GM10847 (cell line): ENCODE results near the gene ITGB1BP1.

Experiments used
- POLR2A ChIP-seq: IDR thresholded peaks from 2 replicates; pipeline ENCODE4 v1.6.1; 2011; ENCODE audit not compliant: insufficient read length; ENCODE audit errors: extremely low read depth

The ITGB1BP1 gene

GRCh38 chr2:9394816-9395215 is 28.5 kb downstream of the ITGB1BP1 start:
- TF ChIP-seq POLR2A: no peak

- no peak for TF ChIP-seq POLR2A
Measured at GRCh38 chr2:9392898-9393765, 30.2 kb downstream of the ITGB1BP1 start.

DNA sequence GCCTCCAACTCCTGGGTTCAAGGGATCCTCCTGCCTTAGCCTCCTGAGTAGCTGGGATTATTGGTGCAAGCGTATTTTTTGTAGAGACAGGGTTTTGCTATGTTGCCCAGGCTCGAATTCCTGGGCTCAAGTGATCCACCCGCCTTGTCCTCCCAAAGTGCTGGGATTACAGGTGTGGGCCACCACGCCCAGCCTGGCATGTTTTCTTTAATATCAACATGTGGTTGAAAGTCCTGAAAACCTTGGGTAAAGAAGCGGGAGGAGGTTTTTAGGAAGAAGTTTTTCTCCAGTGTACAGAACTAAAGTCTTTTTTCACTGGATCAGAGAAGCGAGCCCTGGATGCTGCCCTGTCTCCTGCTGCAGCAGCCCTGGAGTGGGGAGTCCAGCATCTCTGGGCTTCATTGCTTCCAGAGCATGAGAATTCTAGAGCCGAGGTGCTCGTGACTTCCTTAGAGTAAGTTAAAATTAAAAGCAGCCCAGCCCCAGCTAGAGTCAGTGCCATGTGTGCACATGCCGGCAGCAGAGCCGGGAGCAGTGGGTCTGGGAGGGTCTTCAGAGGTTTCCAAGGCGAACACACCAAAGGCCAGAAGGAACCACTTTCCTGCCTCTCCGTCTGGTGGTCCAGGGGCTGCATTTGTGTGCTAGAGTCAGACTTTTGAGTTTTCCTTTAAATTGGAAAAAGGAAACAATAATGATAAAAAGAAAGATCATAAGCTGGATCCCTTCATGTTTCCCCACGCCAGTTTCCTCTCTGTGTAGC is 31.2 kb downstream of the ITGB1BP1 start:
- TF ChIP-seq POLR2A: no peak

GRCh38 chr2:9390991-9391390 is 32.3 kb downstream of the ITGB1BP1 start:
- TF ChIP-seq POLR2A: no peak

DNA sequence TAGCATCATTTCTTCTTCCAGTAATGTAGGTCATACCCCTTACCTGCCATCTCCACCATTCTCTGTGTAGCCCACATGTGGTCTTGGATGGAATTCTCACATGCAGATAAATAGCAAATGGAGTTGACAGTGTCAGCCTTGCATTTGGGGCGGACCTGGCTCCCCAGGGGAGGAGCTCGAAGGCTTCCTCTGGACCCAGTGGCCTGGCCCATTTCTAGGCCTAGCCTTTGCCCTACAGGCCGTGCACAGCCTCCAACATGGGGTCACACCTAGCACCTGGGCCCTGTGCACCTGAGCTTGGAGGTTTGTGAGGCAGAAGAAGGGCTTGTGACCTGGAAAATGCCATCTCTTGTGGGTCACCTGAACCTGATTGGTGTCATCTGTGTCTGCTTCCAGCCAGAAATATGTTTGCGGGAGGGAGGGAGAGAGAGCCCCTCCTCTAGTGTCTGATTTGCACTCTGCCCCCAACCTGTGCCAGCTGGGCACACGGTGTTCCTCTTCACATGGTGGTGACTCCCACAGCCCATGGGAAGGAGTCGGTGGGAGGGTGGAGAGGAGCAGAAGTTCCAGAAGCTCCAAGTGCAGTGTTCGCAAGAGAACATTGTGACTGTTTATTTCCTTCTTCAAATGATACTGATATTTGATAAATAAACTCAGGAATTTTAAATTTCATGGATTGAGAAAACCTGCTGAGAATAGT is 33.0 kb downstream of the ITGB1BP1 start:
- no peak for TF ChIP-seq POLR2A

- TF ChIP-seq POLR2A: no peak
Measured at GRCh38 chr2:9388950-9389911, 34.1 kb downstream of the ITGB1BP1 start.

DNA sequence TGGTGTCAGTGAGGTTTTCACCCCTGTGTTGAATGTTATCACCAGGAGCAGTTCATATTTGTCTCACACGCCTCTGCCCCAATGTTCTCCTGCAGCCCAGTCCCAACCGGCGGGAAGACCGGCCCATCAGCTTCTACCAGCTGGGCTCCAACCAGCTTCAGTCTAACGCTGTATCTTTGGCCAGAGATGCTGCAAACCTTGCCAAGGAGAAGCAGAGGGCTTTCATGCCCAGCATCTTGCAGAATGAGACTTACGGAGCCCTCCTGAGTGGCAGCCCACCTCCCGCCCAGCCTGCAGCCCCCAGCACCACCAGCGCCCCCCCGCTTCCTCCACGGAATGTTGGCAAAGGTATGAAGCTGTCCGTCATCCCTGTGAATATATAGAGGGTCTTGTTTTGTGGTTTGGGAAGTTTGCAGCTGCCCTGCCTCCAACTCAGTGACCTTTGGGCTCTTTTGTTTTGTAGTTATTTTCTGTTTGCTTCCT is 35.1 kb downstream of the ITGB1BP1 start:
- no peak for TF ChIP-seq POLR2A

GRCh38 chr2:9385841-9386240 is 37.5 kb downstream of the ITGB1BP1 start:
- TF ChIP-seq POLR2A: no peak

DNA sequence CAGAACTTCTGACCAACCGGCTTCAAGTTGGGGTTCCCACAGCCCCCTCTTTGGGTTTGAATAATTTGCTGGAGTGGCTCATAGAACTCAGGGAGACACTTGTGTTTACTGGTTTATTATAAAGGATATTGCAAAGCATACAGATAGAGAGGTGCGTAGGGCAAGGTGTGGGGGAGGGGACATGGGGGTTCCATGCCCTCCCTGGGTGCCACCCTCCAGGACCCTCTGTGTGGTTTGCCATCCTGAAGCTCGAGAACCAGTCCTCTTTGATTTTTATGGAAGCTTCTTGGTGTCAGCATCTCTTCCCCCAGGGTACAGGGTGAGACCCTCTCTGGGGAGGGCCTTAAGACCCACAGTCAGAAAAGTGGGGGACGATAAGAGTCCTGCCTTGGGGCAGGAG is 38.8 kb downstream of the ITGB1BP1 start:
- no peak for TF ChIP-seq POLR2A

DNA sequence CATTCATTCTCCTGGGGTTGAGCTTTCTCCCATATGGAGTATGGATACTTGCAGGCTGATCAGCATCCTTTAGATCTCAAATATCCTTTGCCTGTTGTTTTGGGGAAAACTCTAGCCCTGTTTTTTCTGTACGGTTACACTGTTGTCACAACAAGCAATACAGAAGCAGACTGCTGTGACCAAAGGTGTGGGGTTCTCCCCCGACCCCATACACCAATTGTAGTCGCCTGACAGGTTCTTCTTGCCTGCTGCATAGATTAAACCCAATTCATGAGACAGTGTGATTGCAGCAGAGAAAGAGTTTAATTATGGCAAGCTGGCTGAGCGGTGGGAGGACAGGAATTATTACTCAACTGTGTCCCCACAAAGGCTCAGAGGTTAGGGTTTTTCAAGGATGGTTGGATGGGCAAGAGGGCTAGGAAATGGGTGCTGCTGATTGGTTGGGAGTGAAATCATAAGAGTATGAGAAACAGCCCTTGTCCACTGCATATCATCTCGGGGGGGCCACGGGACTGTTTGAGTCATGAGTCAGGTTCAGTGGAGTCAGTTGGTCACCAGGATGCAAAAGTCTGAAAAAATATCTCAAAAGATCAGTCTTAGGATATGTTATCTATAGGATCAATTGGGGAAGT is 40.6 kb downstream of the ITGB1BP1 start:
- no peak for TF ChIP-seq POLR2A

DNA sequence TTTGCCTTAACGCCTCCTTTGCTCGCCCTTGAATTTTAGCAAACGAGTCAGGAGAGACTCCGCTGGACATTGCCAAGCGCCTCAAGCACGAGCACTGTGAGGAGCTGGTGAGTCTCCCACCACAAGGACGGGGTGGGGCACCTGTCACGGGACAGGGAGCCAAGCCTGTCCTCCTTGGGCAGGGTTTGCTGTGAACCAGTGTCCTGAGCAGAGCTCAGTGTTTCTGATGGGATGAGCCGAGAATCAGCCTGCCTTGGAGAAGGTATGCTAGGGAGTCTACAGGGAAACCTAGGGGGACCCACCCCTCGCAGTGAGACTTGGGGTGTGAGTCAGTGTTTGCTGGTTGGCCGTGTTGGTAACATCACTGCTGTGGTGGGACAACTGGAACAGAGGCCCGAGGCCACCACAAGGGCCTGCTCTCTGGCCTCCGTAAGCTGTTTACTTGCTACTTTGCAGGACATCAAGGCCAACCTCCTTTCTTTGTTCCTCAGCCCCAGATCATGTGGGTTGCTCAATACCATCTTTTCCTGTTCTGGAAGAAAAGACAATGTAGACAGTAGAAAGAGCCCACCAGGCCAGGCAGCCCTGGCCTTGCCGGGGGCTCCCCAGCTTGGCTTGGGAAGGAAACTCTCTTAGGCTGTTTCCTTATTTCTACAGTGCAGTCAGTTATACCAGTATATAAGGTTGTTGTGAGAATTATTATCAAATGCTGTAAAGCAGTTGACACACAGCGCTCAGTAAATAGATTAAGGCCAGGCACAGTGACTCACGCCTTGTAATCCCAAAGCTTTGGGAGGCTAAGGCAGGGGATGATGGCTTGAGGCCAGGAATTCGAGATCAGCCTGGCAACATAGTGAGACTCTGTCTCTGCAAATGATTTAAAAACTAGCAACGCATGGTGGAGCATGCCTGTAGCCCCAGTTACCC is 42.4 kb downstream of the ITGB1BP1 start:
- no peak for TF ChIP-seq POLR2A

- no peak for TF ChIP-seq POLR2A
Measured at GRCh38 chr2:9379391-9379755, 44.0 kb downstream of the ITGB1BP1 start.
